GM21423 (cell line): ENCODE measurements around the gene RIF1.
"Not testable (repeated sequence)": the region's sequence is repeated elsewhere in the genome, so short reads cannot be mapped to it uniquely, and the experiment has no call there.

Experiments used
- ATAC-seq: cut with Tn5 transposase; IDR thresholded peaks from one replicate; pipeline ENCODE4 v1.9.1; 2021; ENCODE audit warnings: mild to moderate bottlenecking, moderate library complexity; ENCODE audit not compliant: unreplicated experiment

Gene RIF1

GRCh38 chr2:151408788-151409600, 708 bp upstream of the RIF1 start:
- ATAC-seq = no peak

GRCh38 chr2:151410485-151410834, 758 bp downstream of the RIF1 start:
- ATAC-seq = peak; percentile 34

DNA sequence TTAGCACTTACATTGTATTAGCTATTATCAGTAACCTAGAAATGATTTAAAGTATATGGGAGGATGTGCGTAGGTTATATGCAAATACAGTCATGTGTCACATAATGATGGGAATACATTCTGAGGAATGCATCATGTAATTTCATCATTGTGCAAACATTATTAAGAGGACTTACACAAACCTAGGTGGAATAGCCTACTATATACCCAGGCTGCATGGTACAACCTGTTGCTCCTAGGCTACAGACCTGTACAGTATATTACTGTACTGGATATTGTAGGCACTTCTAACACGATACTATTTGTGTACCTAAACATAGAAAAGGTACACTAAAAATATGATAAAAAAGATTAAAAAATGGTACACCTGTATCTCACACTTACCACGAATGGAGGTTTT, 7.9 kb downstream of the RIF1 start:
- no peak for ATAC-seq

GRCh38 chr2:151421681-151422080, 12.0 kb downstream of the RIF1 start:
- not testable (repeated sequence) for ATAC-seq

- peak; percentile 70 for ATAC-seq
These were observed 13.3 kb downstream of the RIF1 start for GRCh38 chr2:151422917-151423439.

DNA sequence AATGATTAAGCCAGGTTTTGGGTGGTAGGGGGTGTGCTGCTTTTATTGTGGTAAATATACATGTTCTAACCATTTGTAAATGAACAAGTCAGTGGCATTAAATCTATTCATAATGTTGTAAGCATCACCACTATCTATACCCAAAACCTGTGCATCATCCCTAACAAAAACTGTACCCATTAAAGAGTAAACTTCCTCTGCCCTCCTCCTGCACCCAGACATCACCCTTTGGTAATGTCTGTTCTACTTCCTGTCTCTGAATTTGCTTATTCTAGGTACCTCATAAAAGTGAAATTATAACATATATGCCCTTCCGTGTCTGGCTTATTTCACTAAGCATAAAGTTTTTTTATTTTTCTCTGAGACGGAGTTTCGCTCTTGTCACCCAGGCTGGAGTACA, 14.1 kb downstream of the RIF1 start:
- no peak for ATAC-seq

- ATAC-seq = peak; percentile 49
These were observed 27.9 kb downstream of the RIF1 start for GRCh38 chr2:151437630-151438029.

DNA sequence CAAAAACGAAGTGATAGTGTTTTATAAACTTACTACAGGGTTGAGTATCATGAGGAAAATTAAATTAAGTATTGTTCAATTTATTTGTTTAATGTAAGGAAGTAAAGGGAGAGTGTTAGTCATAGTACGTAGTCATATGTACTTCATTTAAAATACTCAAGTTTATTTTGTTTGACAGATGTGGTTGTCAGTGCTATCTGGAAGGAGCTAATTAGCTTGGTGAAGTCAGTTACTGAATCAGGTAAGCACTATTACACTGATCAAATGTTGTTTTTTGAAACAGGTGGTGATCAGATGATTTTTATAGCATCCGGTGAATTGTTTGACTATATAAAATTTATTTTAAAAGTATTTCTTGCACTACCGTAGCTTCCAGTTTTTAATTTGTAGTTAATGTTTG, 28.8 kb downstream of the RIF1 start:
- ATAC-seq = no peak

DNA sequence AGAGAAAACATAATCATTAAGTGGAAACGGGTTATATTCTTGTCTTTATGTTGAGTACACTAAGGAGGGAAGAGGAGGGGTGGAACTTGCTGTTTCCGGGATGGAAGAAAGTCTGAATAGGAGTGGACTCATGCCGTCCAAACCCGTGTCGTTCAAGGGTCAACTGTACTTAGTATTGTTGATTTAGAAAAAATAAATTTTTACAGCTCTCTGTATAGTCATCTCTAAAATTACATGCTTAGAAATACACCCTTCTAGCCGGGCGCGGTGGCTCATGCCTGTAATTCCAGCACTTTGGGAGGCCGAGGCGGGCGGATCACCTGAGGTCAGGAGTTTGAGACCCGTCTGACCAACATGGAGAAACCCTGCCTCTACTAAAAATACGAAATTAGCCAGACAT, 29.4 kb downstream of the RIF1 start:
- ATAC-seq = no peak

DNA sequence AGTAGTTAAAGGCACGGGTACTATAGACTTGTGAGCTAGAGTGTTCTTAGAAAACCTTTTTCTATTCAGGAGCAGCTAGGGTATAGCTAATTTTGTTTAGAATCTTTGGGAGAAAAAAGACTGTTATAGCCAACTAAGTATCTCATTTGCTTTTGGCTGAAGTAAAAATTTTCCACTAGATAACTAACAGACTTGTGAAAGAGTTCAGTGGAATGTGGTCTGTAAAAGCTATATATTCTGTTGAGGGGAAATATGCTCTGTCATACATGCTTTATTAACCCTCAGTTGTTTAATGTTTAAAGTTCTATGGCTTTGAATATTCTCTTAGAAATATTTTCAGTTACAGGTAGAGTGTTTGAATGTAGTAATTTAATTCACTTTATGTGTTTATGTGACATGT, 49.7 kb downstream of the RIF1 start:
- no peak for ATAC-seq

DNA sequence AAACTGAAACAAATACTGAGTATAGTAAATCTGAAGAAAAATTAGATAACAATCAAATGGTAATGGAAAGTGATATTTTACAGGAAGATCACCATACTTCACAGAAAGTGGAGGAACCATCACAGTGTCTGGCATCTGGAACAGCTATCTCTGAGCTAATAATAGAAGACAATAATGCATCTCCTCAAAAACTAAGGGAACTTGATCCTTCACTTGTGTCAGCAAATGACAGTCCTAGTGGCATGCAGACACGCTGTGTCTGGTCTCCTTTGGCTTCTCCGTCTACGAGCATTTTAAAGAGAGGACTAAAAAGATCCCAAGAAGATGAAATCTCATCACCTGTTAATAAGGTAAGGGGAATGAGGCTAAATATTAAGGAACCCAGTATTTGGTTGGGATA, 56.1 kb downstream of the RIF1 start:
- no peak for ATAC-seq

- ATAC-seq = no peak
These were observed 60.9 kb downstream of the RIF1 start for GRCh38 chr2:151470556-151470955.

- no peak for ATAC-seq
These were observed 63.3 kb downstream of the RIF1 start for GRCh38 chr2:151472966-151473365.

GRCh38 chr2:151475071-151475470, 65.4 kb downstream of the RIF1 start:
- ATAC-seq = no peak

- ATAC-seq = no peak
These were observed 66.6 kb downstream of the RIF1 start for GRCh38 chr2:151476287-151476686.

GRCh38 chr2:151478011-151478410, 68.3 kb downstream of the RIF1 start:
- ATAC-seq = no peak

- ATAC-seq = no peak
These were observed 72.0 kb downstream of the RIF1 start for GRCh38 chr2:151481744-151482143.

- ATAC-seq = no peak
These were observed 72.5 kb downstream of the RIF1 start for GRCh38 chr2:151482171-151482725.

DNA sequence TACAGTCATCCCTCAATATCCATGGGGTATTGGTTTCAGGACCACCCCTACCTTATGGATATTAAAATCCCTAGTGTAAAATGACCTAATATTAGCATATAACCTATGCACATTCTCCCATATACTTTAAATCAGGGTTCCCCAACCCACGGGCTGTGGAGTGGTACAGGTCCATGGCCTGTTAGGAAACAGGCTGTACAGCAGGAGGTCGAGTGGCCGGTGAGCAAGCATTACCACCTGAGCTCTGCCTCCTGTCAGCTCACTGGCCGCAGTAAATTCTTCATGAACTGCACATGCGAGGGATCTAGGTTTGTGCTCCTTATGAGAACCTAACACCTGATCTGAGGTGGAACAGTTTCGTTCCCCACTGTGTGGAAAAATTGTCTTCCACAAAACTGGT, 73.8 kb downstream of the RIF1 start:
- ATAC-seq = no peak

DNA sequence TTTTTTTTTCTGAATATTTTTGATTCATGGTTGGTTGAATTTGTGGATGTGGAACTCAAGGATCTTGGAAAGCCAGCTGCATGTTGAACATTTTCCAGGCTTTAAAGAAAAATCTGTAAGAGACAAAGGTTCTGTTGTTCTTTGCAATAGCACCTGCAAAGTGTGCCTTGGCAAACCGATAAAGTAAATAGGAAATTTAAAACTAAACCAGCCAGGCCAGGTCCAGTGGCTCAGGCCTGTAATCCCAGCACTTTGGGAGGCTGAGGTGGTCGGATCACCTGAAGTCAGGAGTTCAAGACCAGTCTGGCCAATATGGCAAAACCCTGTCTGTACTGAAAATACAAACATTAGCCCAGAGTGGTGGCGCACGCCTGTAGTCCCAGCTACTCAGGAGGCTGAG, 74.4 kb downstream of the RIF1 start:
- ATAC-seq = no peak

DNA sequence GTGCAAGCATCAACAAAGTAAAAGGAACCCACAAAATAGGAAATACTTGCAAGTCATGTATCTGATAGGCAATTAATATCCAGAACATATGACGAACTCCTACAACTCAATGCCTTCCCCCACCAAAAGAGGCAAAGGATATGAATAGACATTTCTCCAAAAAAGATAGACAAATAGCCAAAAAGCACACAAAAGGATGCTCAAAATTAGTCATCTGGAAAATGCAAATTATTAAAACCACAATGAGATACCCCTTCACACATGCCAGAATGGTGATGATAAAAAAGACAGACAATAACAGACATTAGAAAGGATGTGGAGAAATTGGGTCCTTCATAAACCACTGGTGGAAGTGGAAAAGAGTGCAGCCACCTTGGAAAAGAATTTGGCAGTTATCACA, 76.4 kb downstream of the RIF1 start:
- no peak for ATAC-seq

GRCh38 chr2:151490276-151490675, 80.6 kb downstream of the RIF1 start:
- no peak for ATAC-seq

GRCh38 chr2:151491496-151491895, 81.8 kb downstream of the RIF1 start:
- no peak for ATAC-seq
